ENCODE measurements around the gene COASY.

The COASY gene

GRCh38 chr17:42561897-42562387, at the start of gene COASY:
Gene COASY (plus strand): TSS chr17:42562148. CDS start chr17:42562623, 475 bp downstream.
- peak; percentile 91 to 94 for DNase-seq

GRCh38 chr17:42512246-42512645, 49.7 kb upstream of the COASY start:
- DNase-seq: no peak

- no peak for DNase-seq
Observed at GRCh38 chr17:42512733-42513251, 49.2 kb upstream of the COASY start.

- DNase-seq: no peak
Observed at GRCh38 chr17:42513686-42514085, 48.3 kb upstream of the COASY start.

GRCh38 chr17:42514279-42514678, 47.7 kb upstream of the COASY start:
- no peak for DNase-seq

- DNase-seq: no peak
Observed at GRCh38 chr17:42514867-42515266, 47.1 kb upstream of the COASY start.

- peak; percentile 82 to 84 for DNase-seq
Observed at GRCh38 chr17:42517516-42517915, 44.4 kb upstream of the COASY start.

- DNase-seq: no peak
Observed at GRCh38 chr17:42518046-42518754, 43.7 kb upstream of the COASY start.

GRCh38 chr17:42518755-42519545, 43.0 kb upstream of the COASY start:
- no peak for DNase-seq

GRCh38 chr17:42519546-42520491, 42.1 kb upstream of the COASY start:
- no peak for DNase-seq

- no peak for DNase-seq
Observed at GRCh38 chr17:42520540-42520951, 41.4 kb upstream of the COASY start.

GRCh38 chr17:42521036-42521435, 40.9 kb upstream of the COASY start:
- DNase-seq: no peak

- DNase-seq: no peak
Observed at GRCh38 chr17:42521666-42522262, 40.2 kb upstream of the COASY start.

- no peak for DNase-seq
Observed at GRCh38 chr17:42522263-42522790, 39.6 kb upstream of the COASY start.

- no peak for DNase-seq
Observed at GRCh38 chr17:42522798-42523278, 39.1 kb upstream of the COASY start.

- no peak for DNase-seq
Observed at GRCh38 chr17:42525221-42525620, 36.7 kb upstream of the COASY start.

GRCh38 chr17:42526031-42526444, 35.9 kb upstream of the COASY start:
- DNase-seq: no peak

- DNase-seq: no peak
Observed at GRCh38 chr17:42527932-42528331, 34.0 kb upstream of the COASY start.

- no peak for DNase-seq
Observed at GRCh38 chr17:42529061-42529460, 32.9 kb upstream of the COASY start.

- DNase-seq: no peak
Observed at GRCh38 chr17:42530952-42531454, 30.9 kb upstream of the COASY start.

Measured in stimulated activated CD4-positive, alpha-beta T cell treated with anti-CD3 and anti-CD28 coated beads, Interleukin-2, amount 100 ng/mL, for 48 hours (primary cell).